ENCODE measurements around the gene MEG3. TPM values are rescaled to one million over a fixed set of nuclear protein-coding genes. Genes with fewer than 3 reads are reported as not detected.

MEG3 gene
- polyA plus RNA-seq, 1 donor from 2014 or later: not detected

- Histone ChIP-seq H3K36me3 (ENCODE audit: insufficient read depth, low read length) (no peaks in the 10 kb centered on the region), H3K9me2 (ENCODE audit: insufficient read depth, low read length) (no peaks in the 10 kb centered on the region), H3K27me3 (ENCODE audit: insufficient read depth, low read depth, low read length) (no peaks in the 10 kb centered on the region), H4K20me1 (ENCODE audit: insufficient read depth) (no peaks in the 10 kb centered on the region), H2AFZ (ENCODE audit: low read depth, low read length) (no peak overlapping the region), H3K4me3 (ENCODE audit: low read length) (no peak overlapping the region), H3K4me2 (ENCODE audit: low read length) (no peak overlapping the region), H3K27ac (ENCODE audit: low read length) (peak overlapping the region; percentile 37), H3K79me2 (replicated peaks; ENCODE audit: insufficient read depth, low read length) (no peaks in the 10 kb centered on the region), H3F3A (ENCODE audit: insufficient read depth, low read length, poor library complexity, severe bottlenecking) (peaks cover 3% of the 10 kb centered on the region), H3K9ac (ENCODE audit: low read length) (no peak overlapping the region), H3K9me3 (ENCODE audit: low read length) (no peaks in the 10 kb centered on the region)
- TF ChIP-seq SMC3 (conservative IDR thresholded peaks at IDR 0.05; ENCODE audit: poor library complexity) (no peak), EZH2 (IDR thresholded peaks at IDR 0.05; ENCODE audit: borderline replicate concordance, insufficient read depth, low read length, poor library complexity, severe bottlenecking) (no peak), CTCF (IDR thresholded peaks at IDR 0.05; ENCODE audit: poor library complexity, severe bottlenecking) (no peak), MXI1 (conservative IDR thresholded peaks at IDR 0.05; ENCODE audit: poor library complexity, severe bottlenecking) (peak; percentile 31), REST (IDR thresholded peaks at IDR 0.05; ENCODE audit: borderline replicate concordance) (peak; percentile 99), RAD21 (conservative IDR thresholded peaks at IDR 0.05) (peak; percentile 8), EP300 (conservative IDR thresholded peaks at IDR 0.05; ENCODE audit: poor library complexity, severe bottlenecking) (no peak), POLR2AphosphoS5 (IDR thresholded peaks at IDR 0.05) (peak; percentile 82), TAF1 (IDR thresholded peaks at IDR 0.05; ENCODE audit: low read depth) (no peak)
These were observed 40.0 kb downstream of the MEG3 start for GRCh38 chr14:100865682-100866591.

- peak overlapping the region; percentile 37 for H3K27ac ChIP-seq (ENCODE audit: low read length)
- H3K9ac ChIP-seq (ENCODE audit: low read length): no peak overlapping the region
- H3F3A ChIP-seq (ENCODE audit: insufficient read depth, low read length, poor library complexity, severe bottlenecking): peaks cover 3% of the 10 kb centered on the region
- no peaks in the 10 kb centered on the region for H4K20me1 ChIP-seq (ENCODE audit: insufficient read depth)
- no peak overlapping the region for H3K4me2 ChIP-seq (ENCODE audit: low read length)
- no peaks in the 10 kb centered on the region for H3K36me3 ChIP-seq (ENCODE audit: insufficient read depth, low read length)
- H3K9me3 ChIP-seq (ENCODE audit: low read length): no peaks in the 10 kb centered on the region
- H3K4me3 ChIP-seq (ENCODE audit: low read length): no peak overlapping the region
- no peaks in the 10 kb centered on the region for H3K27me3 ChIP-seq (ENCODE audit: insufficient read depth, low read depth, low read length)
- H2AFZ ChIP-seq (ENCODE audit: low read depth, low read length): no peak overlapping the region
- H3K9me2 ChIP-seq (ENCODE audit: insufficient read depth, low read length): no peaks in the 10 kb centered on the region
- TF ChIP-seq CTCF (IDR thresholded peaks at IDR 0.05; ENCODE audit: poor library complexity, severe bottlenecking) (no peak), RAD21 (conservative IDR thresholded peaks at IDR 0.05) (no peak), POLR2AphosphoS5 (IDR thresholded peaks at IDR 0.05) (no peak), REST (IDR thresholded peaks at IDR 0.05; ENCODE audit: borderline replicate concordance) (no peak), TAF1 (IDR thresholded peaks at IDR 0.05; ENCODE audit: low read depth) (no peak), EP300 (conservative IDR thresholded peaks at IDR 0.05; ENCODE audit: poor library complexity, severe bottlenecking) (no peak), MXI1 (conservative IDR thresholded peaks at IDR 0.05; ENCODE audit: poor library complexity, severe bottlenecking) (no peak), EZH2 (IDR thresholded peaks at IDR 0.05; ENCODE audit: borderline replicate concordance, insufficient read depth, low read length, poor library complexity, severe bottlenecking) (no peak), SMC3 (conservative IDR thresholded peaks at IDR 0.05; ENCODE audit: poor library complexity) (no peak)
- no peaks in the 10 kb centered on the region for H3K79me2 ChIP-seq (replicated peaks; ENCODE audit: insufficient read depth, low read length)
These were observed 41.0 kb downstream of the MEG3 start for GRCh38 chr14:100866666-100867630.

All from neural cell (in vitro differentiated cells).